ENCODE measurements around the gene CCSAP.
A peak's percentile ranks its signal among the peaks of the same experiment; 100 is the strongest.

Gene CCSAP

DNA sequence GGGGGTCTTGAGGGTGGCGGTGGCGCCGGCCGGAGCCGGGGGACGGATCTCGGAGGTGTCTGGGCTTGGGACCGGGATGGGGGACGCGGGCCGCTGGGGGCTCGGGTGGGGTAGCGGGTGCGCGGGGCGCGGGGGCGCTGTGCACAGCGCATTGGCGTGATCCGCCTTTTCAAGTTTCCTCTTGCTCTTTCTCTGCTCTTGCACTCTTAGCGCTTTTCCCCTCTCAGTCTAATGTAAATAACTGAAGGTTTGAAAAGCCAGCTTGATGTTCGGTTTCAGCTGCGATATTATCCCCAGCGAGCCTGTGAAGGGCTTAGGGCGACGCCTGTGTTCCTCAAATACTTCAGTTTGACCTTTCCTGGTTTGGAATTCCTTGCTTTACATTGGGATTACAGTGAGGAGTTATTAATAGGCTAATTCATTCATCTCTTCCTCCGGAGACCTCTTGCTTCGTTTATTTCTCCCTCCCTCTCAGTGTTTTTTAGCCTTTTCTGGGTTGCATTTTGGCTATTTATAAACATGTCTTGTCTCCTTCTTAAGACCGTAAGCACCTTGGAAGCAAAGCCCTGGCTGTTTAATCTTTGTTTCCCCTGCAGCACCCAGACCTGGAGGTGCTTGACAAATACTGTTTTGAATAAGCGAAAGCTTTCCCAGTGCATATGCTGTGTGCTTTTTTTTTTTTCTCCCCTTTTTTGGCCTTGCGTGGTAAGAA is 71.2 kb downstream of the CCSAP start:
- Histone ChIP-seq H3K4me3 (ENCODE audit: low read depth in 1 of 5, low read length in 5 of 5) (peak overlapping the region; percentile 70 to 95 (median 81)), H3K4me1 (ENCODE audit: control insufficient read depth in 5 of 5, insufficient read depth in 5 of 5, low read length in 5 of 5) (peaks cover 8 to 34% (median 25%) of the 10 kb centered on the region in 5 donors), H3K9ac (ENCODE audit: low read length in 5 of 5) (peak overlapping the region; percentile 78 to 91 (median 86))

More for the DNA sequence above, 71.2 kb downstream of the CCSAP start:
- H3K27me3 ChIP-seq (ENCODE audit: control insufficient read depth in 5 of 5, insufficient read depth in 4 of 5, low read length in 5 of 5), result no peaks in the 10 kb centered on the region
- peaks cover 0 to 10% (median 8%) of the 10 kb centered on the region in 5 donors for H3K9me3 ChIP-seq (ENCODE audit: control insufficient read depth in 5 of 5, low read length in 5 of 5)
- H3K36me3 ChIP-seq (ENCODE audit: control insufficient read depth in 5 of 5, insufficient read depth in 5 of 5, low read length in 5 of 5), result no peaks in the 10 kb centered on the region
- peak overlapping the region; percentile 44 for H3K27ac ChIP-seq (ENCODE audit: low read depth, low read length)
